Hepatocyte (in vitro differentiated cells): ENCODE data around the gene DLGAP3.

Experiments
- EZH2 ChIP-seq: fragments of 200-600 bp; sonication (generic); IDR thresholded peaks from 2 replicates; pipeline ENCODE4 v1.6.1; 2016; ENCODE audit warnings: antibody characterized with exemption, mild to moderate bottlenecking, borderline replicate concordance
- TF ChIP-seq, protein P1 (sequence below): fragments of 200-600 bp; sonication (generic); IDR thresholded peaks from 2 replicates; pipeline ENCODE4 v1.5.1; 2016; ENCODE audit warnings: antibody characterized with exemption, mild to moderate bottlenecking; ENCODE audit not compliant: poor library complexity

DNA sequence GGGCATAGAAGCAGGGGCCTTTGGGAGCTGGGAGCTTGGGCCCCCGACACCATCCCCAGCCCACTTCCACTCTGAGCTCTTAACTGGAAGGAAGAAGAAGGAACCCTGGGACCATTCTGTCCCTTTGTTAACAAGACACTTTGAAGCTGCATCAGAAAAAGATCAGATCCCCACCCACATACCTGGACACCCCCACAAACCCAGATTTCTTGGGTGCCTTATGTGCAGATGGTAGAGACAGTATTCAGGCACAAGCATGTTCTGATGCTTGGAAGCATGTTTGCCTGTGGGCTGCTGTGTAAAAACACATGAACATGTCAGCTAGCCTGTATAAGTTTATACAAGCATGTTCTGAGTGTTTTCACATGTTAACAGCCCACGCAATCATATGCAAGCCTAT, 3.7 kb downstream of the DLGAP3 start:
- TF ChIP-seq, protein P1, sequence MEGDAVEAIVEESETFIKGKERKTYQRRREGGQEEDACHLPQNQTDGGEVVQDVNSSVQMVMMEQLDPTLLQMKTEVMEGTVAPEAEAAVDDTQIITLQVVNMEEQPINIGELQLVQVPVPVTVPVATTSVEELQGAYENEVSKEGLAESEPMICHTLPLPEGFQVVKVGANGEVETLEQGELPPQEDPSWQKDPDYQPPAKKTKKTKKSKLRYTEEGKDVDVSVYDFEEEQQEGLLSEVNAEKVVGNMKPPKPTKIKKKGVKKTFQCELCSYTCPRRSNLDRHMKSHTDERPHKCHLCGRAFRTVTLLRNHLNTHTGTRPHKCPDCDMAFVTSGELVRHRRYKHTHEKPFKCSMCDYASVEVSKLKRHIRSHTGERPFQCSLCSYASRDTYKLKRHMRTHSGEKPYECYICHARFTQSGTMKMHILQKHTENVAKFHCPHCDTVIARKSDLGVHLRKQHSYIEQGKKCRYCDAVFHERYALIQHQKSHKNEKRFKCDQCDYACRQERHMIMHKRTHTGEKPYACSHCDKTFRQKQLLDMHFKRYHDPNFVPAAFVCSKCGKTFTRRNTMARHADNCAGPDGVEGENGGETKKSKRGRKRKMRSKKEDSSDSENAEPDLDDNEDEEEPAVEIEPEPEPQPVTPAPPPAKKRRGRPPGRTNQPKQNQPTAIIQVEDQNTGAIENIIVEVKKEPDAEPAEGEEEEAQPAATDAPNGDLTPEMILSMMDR, result no peak
- no peak for TF ChIP-seq EZH2
